MCF 10A (cell line): ENCODE data around the gene C1QL2. TPM values are rescaled to one million over a fixed set of nuclear protein-coding genes. Genes with fewer than 3 reads are reported as not detected.

Source experiments
- BruUV-seq: library from RNA; stranded (reverse); fragments of 400-500 nt; replicated peaks from 2 replicates; lab custom pipeline; 2021; lab: Mats Ljungman, UMichigan
- CTCF ChIA-PET: fragments of 300-600 bp; sonication (Branson Sonifier 250); formaldehyde crosslinking; extraction: SDS; loops from one replicate; lab custom pipeline; 2021; ENCODE audit warnings: antibody characterized with exemption, inconsistent platforms; lab: Yijun Ruan, JAX
- POLR2A ChIA-PET: fragments of 300-600, 350-650 bp; sonication (Branson Sonifier 250); formaldehyde crosslinking; extraction: SDS; loops from one replicate; lab custom pipeline; 2020; ENCODE audit warnings: antibody characterized with exemption, inconsistent platforms; lab: Yijun Ruan, JAX
- DNase-seq: peaks from one replicate; pipeline ENCODE4 v3.0.0-alpha.2; 2018; ENCODE audit not compliant: unreplicated experiment
- H3K27ac Mint-ChIP-seq: one replicate; pipeline ENCODE4 v1.8.0; 2022; ENCODE audit warnings: mild to moderate bottlenecking, low read depth, mixed read lengths; ENCODE audit not compliant: unreplicated experiment
- H3K27me3 Mint-ChIP-seq: one replicate; pipeline ENCODE4 v1.8.0; 2022; ENCODE audit warnings: mixed read lengths; ENCODE audit not compliant: insufficient read depth, unreplicated experiment
- H3K36me3 Mint-ChIP-seq: one replicate; pipeline ENCODE4 v1.8.0; 2022; ENCODE audit warnings: mild to moderate bottlenecking, moderate library complexity, mixed read lengths; ENCODE audit not compliant: insufficient read depth, unreplicated experiment
- H3K4me1 Mint-ChIP-seq: one replicate; pipeline ENCODE4 v1.8.0; 2022; ENCODE audit warnings: mixed read lengths; ENCODE audit not compliant: insufficient read depth, unreplicated experiment
- H3K4me3 Mint-ChIP-seq: one replicate; pipeline ENCODE4 v1.8.0; 2022; ENCODE audit warnings: mild to moderate bottlenecking, moderate library complexity, mixed read lengths; ENCODE audit not compliant: unreplicated experiment
- H3K9me3 Mint-ChIP-seq: one replicate; pipeline ENCODE4 v1.8.0; 2022; ENCODE audit warnings: mixed read lengths; ENCODE audit not compliant: unreplicated experiment
- intact Hi-C: fragments of 100-400 bp; cut with micrococcal nuclease; formaldehyde crosslinking; loops from 2 replicates; pipeline ENCODE4 v1.14.1; 2022
- total RNA-seq: library from RNA; stranded (reverse); gene quantifications from 2 replicates; pipeline ENCODE4 v1.2.3, GENCODE V29; 2022
- TF ChIP-seq, protein P1 (sequence below): fragments of 200-600 bp; IDR thresholded peaks from one replicate; pipeline ENCODE4 v1.8.0; 2022; ENCODE audit warnings: antibody characterized with exemption, mild to moderate bottlenecking; ENCODE audit not compliant: unreplicated experiment

The C1QL2 gene
- total RNA-seq, 1 experiment from 2014 or later, result not detected

DNA sequence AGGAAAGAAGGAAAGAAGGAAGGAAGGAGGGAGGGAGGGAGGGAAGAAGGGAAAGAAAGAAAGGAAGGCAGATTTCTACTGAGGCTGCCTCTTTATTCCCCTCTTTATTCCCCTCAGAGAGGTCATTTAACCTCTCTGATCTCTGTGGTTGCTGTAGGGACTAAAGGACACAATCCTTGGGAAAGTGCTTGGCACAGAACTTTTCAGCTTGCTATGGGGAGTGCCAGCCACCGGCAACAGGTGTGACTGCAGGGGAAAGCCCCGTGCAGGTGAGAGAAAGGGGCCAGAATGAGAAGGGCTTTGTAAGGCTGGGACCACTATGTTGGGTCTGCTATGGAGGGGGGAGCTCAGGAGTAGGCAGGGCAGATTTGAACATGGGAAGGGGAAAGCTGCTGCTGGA, 37.3 kb upstream of the C1QL2 start:
- intact Hi-C loops, result no loop called here
- H3K36me3 Mint-ChIP-seq, result peaks cover 6% of the 10 kb centered on the region
- no peak for DNase-seq
- no peaks in the 10 kb centered on the region for H3K27me3 Mint-ChIP-seq
- ChIA-PET POLR2A (no interaction called here), CTCF (interaction anchor here (0.5 to 1.5 kb wide), 5 partner anchors 9 to 522 kb away, joined by 3 to 4 read pairs (median 4); no protein-coding TSS in a partner anchor)
- H3K4me3 Mint-ChIP-seq, result no peak overlapping the region
- no peak overlapping the region for H3K27ac Mint-ChIP-seq
- peaks cover 37% of the 10 kb centered on the region for H3K4me1 Mint-ChIP-seq
- TF ChIP-seq, protein P1, sequence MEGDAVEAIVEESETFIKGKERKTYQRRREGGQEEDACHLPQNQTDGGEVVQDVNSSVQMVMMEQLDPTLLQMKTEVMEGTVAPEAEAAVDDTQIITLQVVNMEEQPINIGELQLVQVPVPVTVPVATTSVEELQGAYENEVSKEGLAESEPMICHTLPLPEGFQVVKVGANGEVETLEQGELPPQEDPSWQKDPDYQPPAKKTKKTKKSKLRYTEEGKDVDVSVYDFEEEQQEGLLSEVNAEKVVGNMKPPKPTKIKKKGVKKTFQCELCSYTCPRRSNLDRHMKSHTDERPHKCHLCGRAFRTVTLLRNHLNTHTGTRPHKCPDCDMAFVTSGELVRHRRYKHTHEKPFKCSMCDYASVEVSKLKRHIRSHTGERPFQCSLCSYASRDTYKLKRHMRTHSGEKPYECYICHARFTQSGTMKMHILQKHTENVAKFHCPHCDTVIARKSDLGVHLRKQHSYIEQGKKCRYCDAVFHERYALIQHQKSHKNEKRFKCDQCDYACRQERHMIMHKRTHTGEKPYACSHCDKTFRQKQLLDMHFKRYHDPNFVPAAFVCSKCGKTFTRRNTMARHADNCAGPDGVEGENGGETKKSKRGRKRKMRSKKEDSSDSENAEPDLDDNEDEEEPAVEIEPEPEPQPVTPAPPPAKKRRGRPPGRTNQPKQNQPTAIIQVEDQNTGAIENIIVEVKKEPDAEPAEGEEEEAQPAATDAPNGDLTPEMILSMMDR, result no peak
- BruUV-seq, result no TSS peak
- H3K9me3 Mint-ChIP-seq, result no peaks in the 10 kb centered on the region

DNA sequence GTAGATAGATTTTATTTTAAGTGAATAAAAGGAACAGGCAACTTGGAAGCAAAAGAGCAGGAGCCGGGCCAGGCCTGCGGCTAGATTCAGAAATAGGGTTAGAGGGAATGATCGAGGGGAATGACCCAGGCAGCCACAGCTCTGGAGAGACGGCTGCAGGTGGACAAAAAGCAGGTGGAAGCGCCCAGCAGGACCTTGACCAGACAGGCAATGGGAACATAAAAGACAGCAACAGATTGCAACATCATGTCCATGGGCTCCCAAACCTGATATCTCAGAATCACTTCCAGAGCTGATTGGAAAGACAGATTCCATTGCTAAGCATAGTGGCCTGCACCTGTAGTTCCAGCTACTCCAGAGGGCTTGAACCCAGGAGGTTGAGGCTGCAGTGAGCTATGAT, 36.5 kb upstream of the C1QL2 start:
- intact Hi-C loops, result no loop called here
- Mint-ChIP-seq H3K27me3 (no peaks in the 10 kb centered on the region), H3K4me3 (no peak overlapping the region), H3K9me3 (no peaks in the 10 kb centered on the region), H3K4me1 (peaks cover 37% of the 10 kb centered on the region), H3K27ac (peak overlapping the region; percentile 55), H3K36me3 (peaks cover 6% of the 10 kb centered on the region)
- TF ChIP-seq, protein P1, result no peak
- CTCF ChIA-PET, result interaction anchor here (1.5 kb wide), 1 partner anchor 20 kb away, joined by 4 read pairs; no protein-coding TSS in a partner anchor
- no peak for DNase-seq
- POLR2A ChIA-PET, result no interaction called here
- BruUV-seq, result no TSS peak

DNA sequence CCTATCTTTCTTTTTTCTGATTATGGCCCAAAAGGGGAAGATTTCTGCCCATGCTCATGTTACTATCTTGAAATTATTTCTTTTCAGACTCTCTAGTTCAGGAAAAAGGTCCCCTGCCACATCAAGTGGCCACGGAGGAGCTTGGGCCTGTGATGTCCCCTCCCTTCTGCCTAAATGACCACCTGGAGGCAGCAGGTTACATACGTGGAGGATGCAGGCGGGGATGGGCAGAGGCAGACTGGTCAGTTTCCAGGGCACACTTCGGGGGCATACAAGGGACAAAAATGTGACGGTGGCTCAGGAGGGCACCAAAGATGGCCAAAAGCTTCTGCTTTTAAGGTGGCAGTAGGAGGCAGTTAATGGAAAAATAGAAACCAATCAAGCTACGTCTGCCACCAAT, 34.3 kb upstream of the C1QL2 start:
- no peaks in the 10 kb centered on the region for H3K36me3 Mint-ChIP-seq
- no peak for DNase-seq
- no peaks in the 10 kb centered on the region for H3K27me3 Mint-ChIP-seq
- ChIA-PET CTCF (interaction anchor here (0.7 to 1.7 kb wide), 9 partner anchors 13 to 310 kb away, joined by 3 to 6 read pairs (median 5); no protein-coding TSS in a partner anchor), POLR2A (interaction anchor here (0.5 to 1.7 kb wide), 4 partner anchors 8 to 122 kb away, joined by 3 to 4 read pairs (median 4); no protein-coding TSS in a partner anchor)
- intact Hi-C loops, result no loop called here
- no peaks in the 10 kb centered on the region for H3K9me3 Mint-ChIP-seq
- H3K27ac Mint-ChIP-seq, result no peak overlapping the region
- peaks cover 29% of the 10 kb centered on the region for H3K4me1 Mint-ChIP-seq
- no TSS peak for BruUV-seq
- TF ChIP-seq, protein P1, result no peak
- H3K4me3 Mint-ChIP-seq, result no peak overlapping the region

DNA sequence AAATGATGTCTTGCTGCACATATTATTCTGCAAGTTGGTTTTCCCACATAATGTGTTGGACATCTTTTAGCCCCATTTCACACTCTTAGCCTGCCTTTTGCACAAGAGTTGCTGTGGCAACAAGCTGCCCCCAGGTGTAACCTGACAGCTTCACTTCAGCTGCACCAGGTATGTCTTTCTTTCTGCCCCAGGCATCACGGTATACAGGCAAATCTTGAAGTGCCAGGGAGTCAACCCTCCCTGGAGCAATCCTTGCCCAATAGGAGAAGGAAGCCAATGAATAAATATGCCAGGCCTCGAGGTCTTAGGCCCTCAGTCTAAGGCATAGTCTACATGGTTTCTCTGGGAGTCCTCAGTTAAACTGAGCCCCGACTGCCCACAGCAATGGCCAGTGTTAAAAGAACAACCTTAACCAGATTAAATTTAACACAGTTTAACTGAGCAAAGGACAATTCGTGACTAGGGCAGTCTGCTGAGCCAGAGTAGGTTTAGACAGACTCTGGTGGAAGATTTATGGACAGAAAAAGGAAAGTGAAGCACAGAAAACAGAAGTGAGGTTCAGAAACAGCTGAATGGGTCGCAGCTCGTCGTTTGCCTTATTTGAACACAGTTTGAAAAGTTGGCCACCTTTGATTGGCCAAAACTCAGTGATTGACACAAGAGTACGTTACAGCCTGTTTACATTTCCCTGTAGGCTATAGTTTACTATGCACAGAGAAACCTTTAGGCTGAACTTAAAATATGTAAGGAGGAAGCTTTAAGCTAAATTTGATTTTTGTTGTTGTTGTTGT, 32.0 kb upstream of the C1QL2 start:
- TF ChIP-seq, protein P1, result no peak
- no TSS peak for BruUV-seq
- Mint-ChIP-seq H3K4me3 (no peak overlapping the region), H3K36me3 (no peaks in the 10 kb centered on the region), H3K27ac (no peak overlapping the region), H3K9me3 (no peaks in the 10 kb centered on the region), H3K27me3 (no peaks in the 10 kb centered on the region), H3K4me1 (peaks cover 17% of the 10 kb centered on the region)
- CTCF ChIA-PET, result interaction anchor here (0.6 to 2.0 kb wide), 4 partner anchors 15 to 118 kb away, joined by 3 to 10 read pairs (median 4); no protein-coding TSS in a partner anchor
- POLR2A ChIA-PET, result no interaction called here
- DNase-seq, result no peak
- intact Hi-C loops, result no loop called here
